GM21390 (cell line): Measurements from ENCODE around the gene EPN2.

Experiments used
- ATAC-seq: cut with Tn5 transposase; IDR thresholded peaks from one replicate; pipeline ENCODE4 v1.9.1; 2021; ENCODE audit not compliant: unreplicated experiment

The EPN2 gene

DNA sequence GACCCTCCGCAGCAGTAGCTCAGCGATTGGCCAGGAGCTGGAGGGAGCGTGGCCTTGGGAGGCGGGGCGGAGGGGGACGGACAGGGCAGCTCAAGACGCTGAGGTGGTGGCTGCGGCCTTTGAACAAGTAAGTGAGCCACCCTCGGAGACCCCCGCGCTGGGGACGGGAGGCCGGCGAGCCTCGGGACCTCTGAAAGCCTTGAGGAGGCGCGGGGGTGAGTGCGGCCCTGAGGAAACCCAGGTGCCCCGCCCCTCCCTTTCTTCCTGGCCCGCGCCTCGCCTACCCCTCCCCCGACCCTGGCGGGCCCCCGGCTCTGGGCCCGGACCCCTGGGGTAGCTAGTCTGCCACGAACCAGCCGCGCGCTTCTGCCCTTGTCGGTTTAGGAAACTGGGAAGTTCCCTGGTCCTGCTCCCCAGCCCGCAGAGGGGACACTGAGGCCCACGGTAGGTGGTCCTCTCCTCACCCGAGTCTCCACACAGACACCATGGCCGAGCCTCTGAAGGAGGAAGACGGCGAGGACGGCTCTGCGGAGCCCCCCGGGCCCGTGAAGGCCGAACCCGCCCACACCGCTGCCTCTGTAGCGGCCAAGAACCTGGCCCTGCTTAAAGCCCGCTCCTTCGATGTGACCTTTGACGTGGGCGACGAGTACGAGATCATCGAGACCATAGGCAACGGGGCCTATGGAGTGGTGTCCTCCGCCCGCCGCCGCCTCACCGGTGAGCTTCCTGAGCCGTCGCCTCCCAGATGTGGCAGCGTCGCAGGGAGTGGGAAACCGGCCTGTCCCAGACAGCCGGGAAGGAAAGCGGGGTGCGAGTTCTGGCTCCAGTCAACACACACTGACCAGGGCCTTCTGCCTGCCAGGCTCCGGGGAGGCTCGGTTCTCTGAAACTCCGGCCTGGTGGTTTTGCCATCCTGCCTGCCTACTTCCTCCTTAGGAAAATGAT lies 141.5 kb downstream of the EPN2 start, which contains the start of gene MAPK7:
Gene MAPK7 (plus strand): TSS at position 83 of the 945 bp plus-strand sequence. CDS start 403 bp downstream, at position 486.
- ATAC-seq = peak; percentile 9

DNA sequence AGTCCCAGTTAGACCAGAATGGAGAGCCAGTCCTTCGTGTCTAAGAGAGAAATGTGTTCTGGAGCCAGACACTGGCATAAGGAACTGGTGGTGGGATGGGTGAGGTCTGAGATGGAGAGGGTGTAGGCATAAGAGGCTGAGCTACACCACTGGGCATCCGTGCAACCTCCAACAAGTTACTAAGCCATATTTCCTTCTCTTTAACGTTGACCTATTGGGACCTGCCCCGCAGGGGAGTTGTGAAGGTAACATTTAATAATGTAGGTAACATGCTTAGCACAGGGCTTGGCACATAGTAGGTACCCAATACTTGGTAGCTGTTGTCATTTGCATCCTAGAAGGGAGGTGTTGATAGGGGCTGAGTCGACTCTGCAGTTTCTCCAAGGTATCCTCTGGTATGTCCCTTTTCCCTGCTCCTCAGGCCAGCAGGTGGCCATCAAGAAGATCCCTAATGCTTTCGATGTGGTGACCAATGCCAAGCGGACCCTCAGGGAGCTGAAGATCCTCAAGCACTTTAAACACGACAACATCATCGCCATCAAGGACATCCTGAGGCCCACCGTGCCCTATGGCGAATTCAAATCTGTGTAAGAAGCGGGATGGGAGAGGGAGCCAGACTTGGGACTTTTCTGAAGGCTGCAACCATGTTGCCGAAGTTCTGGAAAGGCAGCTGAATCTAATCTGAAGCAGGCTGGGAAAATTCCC lies 142.3 kb downstream of the EPN2 start:
- no peak for ATAC-seq

DNA sequence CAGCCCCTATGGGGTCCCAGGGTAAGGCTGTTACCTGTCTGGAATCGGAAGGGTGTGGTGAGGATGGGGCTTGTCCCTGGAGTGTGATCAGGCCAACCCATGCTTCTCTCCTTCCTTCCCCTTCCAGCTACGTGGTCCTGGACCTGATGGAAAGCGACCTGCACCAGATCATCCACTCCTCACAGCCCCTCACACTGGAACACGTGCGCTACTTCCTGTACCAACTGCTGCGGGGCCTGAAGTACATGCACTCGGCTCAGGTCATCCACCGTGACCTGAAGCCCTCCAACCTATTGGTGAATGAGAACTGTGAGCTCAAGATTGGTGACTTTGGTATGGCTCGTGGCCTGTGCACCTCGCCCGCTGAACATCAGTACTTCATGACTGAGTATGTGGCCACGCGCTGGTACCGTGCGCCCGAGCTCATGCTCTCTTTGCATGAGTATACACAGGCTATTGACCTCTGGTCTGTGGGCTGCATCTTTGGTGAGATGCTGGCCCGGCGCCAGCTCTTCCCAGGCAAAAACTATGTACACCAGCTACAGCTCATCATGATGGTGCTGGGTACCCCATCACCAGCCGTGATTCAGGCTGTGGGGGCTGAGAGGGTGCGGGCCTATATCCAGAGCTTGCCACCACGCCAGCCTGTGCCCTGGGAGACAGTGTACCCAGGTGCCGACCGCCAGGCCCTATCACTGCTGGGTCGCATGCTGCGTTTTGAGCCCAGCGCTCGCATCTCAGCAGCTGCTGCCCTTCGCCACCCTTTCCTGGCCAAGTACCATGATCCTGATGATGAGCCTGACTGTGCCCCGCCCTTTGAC lies 143.5 kb downstream of the EPN2 start:
- no peak for ATAC-seq

DNA sequence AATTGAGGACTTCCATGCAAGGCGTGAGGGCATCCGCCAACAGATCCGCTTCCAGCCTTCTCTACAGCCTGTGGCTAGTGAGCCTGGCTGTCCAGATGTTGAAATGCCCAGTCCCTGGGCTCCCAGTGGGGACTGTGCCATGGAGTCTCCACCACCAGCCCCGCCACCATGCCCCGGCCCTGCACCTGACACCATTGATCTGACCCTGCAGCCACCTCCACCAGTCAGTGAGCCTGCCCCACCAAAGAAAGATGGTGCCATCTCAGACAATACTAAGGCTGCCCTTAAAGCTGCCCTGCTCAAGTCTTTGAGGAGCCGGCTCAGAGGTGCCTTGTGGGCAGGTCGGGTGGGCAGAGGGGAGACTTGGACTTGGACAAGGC lies 144.2 kb downstream of the EPN2 start:
- ATAC-seq = no peak

DNA sequence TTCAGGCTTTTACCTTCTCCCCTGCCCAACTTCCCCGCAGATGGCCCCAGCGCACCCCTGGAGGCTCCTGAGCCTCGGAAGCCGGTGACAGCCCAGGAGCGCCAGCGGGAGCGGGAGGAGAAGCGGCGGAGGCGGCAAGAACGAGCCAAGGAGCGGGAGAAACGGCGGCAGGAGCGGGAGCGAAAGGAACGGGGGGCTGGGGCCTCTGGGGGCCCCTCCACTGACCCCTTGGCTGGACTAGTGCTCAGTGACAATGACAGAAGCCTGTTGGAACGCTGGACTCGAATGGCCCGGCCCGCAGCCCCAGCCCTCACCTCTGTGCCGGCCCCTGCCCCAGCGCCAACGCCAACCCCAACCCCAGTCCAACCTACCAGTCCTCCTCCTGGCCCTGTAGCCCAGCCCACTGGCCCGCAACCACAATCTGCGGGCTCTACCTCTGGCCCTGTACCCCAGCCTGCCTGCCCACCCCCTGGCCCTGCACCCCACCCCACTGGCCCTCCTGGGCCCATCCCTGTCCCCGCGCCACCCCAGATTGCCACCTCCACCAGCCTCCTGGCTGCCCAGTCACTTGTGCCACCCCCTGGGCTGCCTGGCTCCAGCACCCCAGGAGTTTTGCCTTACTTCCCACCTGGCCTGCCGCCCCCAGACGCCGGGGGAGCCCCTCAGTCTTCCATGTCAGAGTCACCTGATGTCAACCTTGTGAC lies 144.7 kb downstream of the EPN2 start:
- ATAC-seq = no peak

DNA sequence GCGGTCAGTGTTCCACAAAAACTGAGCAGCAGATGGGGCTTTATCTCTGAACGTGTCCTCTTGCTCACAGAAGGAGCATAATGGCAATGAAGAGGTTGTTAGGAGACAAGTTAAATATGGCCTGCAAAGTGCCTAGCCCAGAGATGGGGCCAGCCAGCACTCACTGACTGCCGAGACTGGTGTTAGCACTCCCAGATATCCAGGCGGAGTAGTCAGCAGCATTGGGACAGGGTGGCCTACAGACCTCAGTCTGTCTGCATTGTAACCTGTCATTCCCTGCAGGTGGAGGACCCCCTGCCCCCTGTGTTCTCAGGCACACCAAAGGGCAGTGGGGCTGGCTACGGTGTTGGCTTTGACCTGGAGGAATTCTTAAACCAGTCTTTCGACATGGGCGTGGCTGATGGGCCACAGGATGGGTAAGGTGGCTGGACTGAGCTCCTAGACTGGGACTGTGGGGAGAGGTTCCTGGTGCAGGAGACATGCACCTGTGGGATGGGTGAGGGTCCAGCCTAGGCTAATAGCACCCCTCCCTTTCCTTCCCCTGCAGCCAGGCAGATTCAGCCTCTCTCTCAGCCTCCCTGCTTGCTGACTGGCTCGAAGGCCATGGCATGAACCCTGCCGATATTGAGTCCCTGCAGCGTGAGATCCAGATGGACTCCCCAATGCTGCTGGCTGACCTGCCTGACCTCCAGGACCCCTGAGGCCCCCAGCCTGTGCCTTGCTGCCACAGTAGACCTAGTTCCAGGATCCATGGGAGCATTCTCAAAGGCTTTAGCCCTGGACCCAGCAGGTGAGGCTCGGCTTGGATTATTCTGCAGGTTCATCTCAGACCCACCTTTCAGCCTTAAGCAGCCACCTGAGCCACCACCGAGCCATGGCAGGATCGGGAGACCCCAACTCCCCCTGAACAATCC lies 145.6 kb downstream of the EPN2 start:
- no peak for ATAC-seq

DNA sequence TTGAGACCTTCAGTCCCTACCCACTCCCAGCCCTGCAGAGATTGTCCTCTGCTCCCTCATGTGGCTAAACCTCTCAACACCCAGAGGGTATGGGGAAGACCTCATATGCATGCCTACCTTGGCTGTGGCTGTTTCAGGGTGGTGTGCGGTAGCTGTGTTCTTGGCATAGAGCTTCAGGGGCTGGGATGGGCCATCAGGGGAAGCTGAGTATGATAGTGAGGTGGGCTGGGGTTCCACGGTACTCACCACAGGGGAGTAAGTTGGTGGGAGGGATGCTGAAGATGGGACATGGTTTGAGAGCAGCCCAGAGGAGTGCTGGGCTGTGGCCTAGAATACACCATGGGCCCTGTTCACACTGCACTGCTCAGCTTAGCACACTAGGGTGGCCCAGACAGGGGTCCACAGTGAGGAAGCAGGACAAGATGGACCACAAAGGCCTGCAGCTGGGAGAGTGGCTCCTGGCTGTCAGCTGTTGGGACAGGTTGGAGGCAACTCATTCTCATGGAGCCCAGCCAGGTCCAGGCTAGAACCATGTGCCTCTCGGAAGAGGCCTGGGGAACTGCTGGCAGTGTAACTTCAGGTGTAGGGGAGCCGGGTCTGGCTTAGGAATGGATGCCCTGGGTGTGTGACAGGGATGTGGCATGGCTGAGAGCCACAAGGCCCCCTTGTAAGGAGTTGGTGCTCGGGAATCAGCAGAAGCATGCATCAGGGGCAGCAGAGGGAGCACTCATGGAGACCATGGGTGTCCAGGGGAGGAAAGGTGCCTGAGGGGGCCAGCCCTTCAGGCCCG lies 146.7 kb downstream of the EPN2 start:
- no peak for ATAC-seq

DNA sequence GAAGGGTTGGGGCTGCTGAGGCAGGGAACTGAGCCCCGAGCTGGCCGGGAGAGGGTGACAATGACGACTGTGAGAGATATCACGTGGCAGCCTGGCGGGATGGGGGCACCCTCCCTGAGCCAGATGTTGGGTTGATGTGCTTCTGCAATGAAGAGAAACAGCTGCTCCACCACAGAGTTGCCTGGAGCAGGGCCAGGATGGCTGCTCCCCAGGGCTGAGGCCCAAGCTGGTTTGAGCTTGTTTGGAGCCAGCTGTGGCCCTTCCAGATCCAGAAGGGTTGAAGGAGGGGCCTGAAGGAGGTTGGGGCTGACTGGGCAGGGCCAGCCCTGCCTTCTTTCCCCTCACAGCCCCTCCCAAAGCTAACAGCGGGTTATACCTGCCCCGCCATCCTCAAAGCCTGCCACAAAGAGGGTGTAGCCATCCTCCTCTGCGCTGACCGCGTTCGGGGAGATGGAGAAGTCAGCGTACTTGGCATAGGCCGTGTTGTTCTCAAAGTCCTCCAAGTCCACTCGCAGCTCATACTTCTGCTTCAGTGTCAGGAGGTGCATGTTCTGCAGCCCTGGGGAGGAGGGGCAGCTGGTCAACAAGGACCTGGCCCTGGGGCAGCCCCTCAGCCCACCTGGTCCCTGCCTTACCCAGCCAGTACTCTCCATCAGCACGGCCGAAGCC lies 147.7 kb downstream of the EPN2 start:
- no peak for ATAC-seq

DNA sequence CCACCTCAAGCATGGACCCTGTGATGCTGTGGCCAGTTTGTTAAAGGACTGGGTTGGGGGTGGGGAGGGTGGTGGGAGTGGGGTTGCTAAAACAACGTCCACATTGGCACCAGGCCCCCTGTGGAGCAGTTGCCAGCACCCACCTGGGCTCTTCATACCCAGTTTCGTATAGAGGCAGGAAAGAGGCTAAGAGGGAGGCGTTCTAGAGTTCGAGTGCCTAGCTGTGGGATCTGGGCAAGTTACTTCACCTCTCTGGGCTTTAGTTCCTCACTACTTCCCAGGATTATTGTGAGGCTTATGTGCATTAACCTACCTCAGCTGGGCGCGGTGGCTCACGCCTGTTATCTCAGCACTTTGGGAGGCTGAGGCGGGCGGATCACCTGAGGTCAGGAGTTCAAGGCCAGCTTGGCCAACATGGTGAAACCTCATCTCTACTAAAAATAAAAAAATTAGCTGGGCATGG lies 148.4 kb downstream of the EPN2 start:
- no peak for ATAC-seq
